Natural killer cell (primary cell): ENCODE data around the gene FARP1. TPM values are rescaled to one million over a fixed set of nuclear protein-coding genes. Genes with fewer than 3 reads are reported as not detected.

ENCODE experiments used
- ATAC-seq, 3 donors: fragments of 150-1000 bp in 2 of 3; fragments of 200-7000 bp in 1 of 3; cut with Tn5 transposase; 1 replicate in 1 of 3; 2 replicates in 2 of 3; pipeline ENCODE4 v1.10.0; 2021; ENCODE audit warnings: mild to moderate bottlenecking in 2 of 3, moderate library complexity in 2 of 3
- DNase-seq, 2 donors: peaks; one replicate each; pipeline versions ENCODE4 v3.0.0 to v3.0.0-alpha.2; 2013 to 2021; ENCODE audit warnings: mixed read lengths in 1 of 2
- H3K27ac ChIP-seq: one replicate; pipeline ENCODE4 v1.5.1; 2013; ENCODE audit warnings: mild to moderate bottlenecking, low read length
- H3K27me3 ChIP-seq: one replicate; pipeline ENCODE4 v1.6.1; 2013; ENCODE audit warnings: low read length; ENCODE audit not compliant: control insufficient read depth, insufficient read depth
- H3K36me3 ChIP-seq: one replicate; pipeline ENCODE4 v1.6.1; 2013; ENCODE audit warnings: low read length; ENCODE audit not compliant: control insufficient read depth, insufficient read depth
- H3K4me1 ChIP-seq: one replicate; pipeline ENCODE4 v1.6.1; 2013; ENCODE audit warnings: low read length; ENCODE audit not compliant: control insufficient read depth, insufficient read depth
- H3K4me3 ChIP-seq: one replicate; pipeline ENCODE4 v1.5.1; 2013; ENCODE audit warnings: low read length
- H3K9me3 ChIP-seq: one replicate; pipeline ENCODE4 v1.6.1; 2013; ENCODE audit warnings: low read length; ENCODE audit not compliant: control insufficient read depth, insufficient read depth
- H3K27ac Mint-ChIP-seq, 2 donors: one replicate each; pipeline ENCODE4 v1.8.0; 2022; ENCODE audit warnings: mild to moderate bottlenecking in 2 of 2, mixed read lengths in 2 of 2, moderate library complexity in 1 of 2
- H3K27me3 Mint-ChIP-seq, 2 donors: one replicate each; pipeline ENCODE4 v1.8.0; 2022; ENCODE audit warnings: low read depth in 2 of 2, mixed read lengths in 2 of 2
- H3K36me3 Mint-ChIP-seq: one replicate; pipeline ENCODE4 v1.8.0; 2022; ENCODE audit warnings: mixed read lengths
- H3K4me1 Mint-ChIP-seq, 2 donors: one replicate each; pipeline ENCODE4 v1.8.0; 2022; ENCODE audit warnings: mixed read lengths in 2 of 2
- H3K4me3 Mint-ChIP-seq: one replicate; pipeline ENCODE4 v1.8.0; 2022; ENCODE audit warnings: mild to moderate bottlenecking, moderate library complexity, mixed read lengths
- H3K9me3 Mint-ChIP-seq, 2 donors: one replicate each; pipeline ENCODE4 v1.8.0; 2022; ENCODE audit warnings: mixed read lengths in 2 of 2
- CTCF ChIP-seq: fragments of 200-600 bp; IDR thresholded peaks from one replicate; pipeline ENCODE4 v1.8.0; 2022; ENCODE audit warnings: antibody characterized with exemption
- WGBS: methylation state at CpG from one replicate; pipeline ENCODE4 v1.1.7; 2013; ENCODE audit warnings: missing lambda C conversion rate; ENCODE audit not compliant: insufficient coverage; 5-methylcytosine and 5-hydroxymethylcytosine counted together
- intact Hi-C: fragments of 100-400 bp; cut with micrococcal nuclease; formaldehyde crosslinking; loops from one replicate; pipeline ENCODE4 v1.14.2; 2022
- total RNA-seq, 4 donors: library from RNA; stranded (reverse); fragments of 120-200 nt in 1 of 4; gene quantifications; one replicate each; pipeline versions ENCODE4 v1.2.3 to v1.2.4, GENCODE V29; 2013 to 2022

The FARP1 gene
- total RNA-seq, 3 donors from 2014 or later (not counting 1 experiment from before 2014, with no cell fraction given), result 0.71 to 1.2 (median 1.1) TPM

DNA sequence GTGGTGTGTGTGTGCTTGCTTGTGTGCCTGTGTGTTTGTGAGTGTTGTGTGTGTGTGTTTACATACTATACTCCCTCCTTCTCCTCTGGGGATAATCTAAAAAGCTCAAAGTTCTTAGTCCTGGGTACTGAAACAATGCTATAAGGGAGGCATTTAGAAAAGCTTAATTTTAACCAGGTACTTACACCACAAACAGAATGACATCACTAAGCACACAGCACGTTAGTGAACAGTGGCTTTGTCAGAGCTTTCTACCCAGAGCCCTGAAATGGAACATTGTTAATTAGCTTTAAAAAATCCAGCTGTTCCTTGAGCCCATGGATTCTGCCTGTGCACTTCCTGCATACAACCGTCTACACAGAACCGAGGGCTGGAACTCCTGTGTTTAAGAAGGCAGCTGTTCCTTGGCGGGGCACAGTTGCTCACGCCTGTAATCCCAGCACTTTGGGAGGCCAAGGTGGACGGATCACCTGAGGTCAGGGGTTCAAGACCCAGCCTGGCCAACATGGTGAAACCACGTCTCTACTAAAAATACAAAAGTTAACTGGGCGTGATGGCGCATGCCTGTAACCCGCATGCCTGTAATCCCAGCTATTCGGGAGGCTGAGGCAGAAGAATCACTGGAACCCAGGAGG lies 103.8 kb downstream of the FARP1 start:
- WGBS, result 93% methylated on average over 11 of the region's 11 CpGs
- H3K27ac Mint-ChIP-seq, result no peak overlapping the region
- no peak overlapping the region for H3K4me3 ChIP-seq

GRCh38 chr13:98251708-98252107 lies 108.8 kb downstream of the FARP1 start:
- intact Hi-C loops, result no loop called here
- H3K4me3 ChIP-seq, result no peak overlapping the region
- ATAC-seq (no peak), DNase-seq (no peak)
- no peaks in the 10 kb centered on the region for H3K9me3 Mint-ChIP-seq
- peaks cover 0 to 7% of the 10 kb centered on the region in 2 donors for H3K27me3 Mint-ChIP-seq
- TF ChIP-seq CTCF, result no peak
- H3K27ac Mint-ChIP-seq, result no peak overlapping the region
- no peak overlapping the region for H3K4me3 Mint-ChIP-seq
- H3K27ac ChIP-seq, result no peak overlapping the region
- WGBS, result 96% methylated on average over 6 of the region's 7 CpGs
- H3K36me3 ChIP-seq, result no peaks in the 10 kb centered on the region
- no peaks in the 10 kb centered on the region for H3K27me3 ChIP-seq
- H3K4me1 ChIP-seq, result no peaks in the 10 kb centered on the region
- H3K36me3 Mint-ChIP-seq, result no peaks in the 10 kb centered on the region
- H3K4me1 Mint-ChIP-seq, result no peaks in the 10 kb centered on the region
- no peaks in the 10 kb centered on the region for H3K9me3 ChIP-seq

More for the DNA sequence above, 103.8 kb downstream of the FARP1 start:
- intact Hi-C loops, result no loop called here
- no peaks in the 10 kb centered on the region for H3K36me3 ChIP-seq
- DNase-seq, result no peak
- Mint-ChIP-seq H3K4me1 (no peaks in the 10 kb centered on the region), H3K9me3 (no peaks in the 10 kb centered on the region), H3K4me3 (no peak overlapping the region), H3K27me3 (peaks cover 0 to 4% of the 10 kb centered on the region in 2 donors), H3K36me3 (no peaks in the 10 kb centered on the region)
- no peaks in the 10 kb centered on the region for H3K9me3 ChIP-seq
- H3K4me1 ChIP-seq, result no peaks in the 10 kb centered on the region
- no peak for ATAC-seq
- TF ChIP-seq CTCF, result no peak
- H3K27ac ChIP-seq, result no peak overlapping the region
- H3K27me3 ChIP-seq, result no peaks in the 10 kb centered on the region

DNA sequence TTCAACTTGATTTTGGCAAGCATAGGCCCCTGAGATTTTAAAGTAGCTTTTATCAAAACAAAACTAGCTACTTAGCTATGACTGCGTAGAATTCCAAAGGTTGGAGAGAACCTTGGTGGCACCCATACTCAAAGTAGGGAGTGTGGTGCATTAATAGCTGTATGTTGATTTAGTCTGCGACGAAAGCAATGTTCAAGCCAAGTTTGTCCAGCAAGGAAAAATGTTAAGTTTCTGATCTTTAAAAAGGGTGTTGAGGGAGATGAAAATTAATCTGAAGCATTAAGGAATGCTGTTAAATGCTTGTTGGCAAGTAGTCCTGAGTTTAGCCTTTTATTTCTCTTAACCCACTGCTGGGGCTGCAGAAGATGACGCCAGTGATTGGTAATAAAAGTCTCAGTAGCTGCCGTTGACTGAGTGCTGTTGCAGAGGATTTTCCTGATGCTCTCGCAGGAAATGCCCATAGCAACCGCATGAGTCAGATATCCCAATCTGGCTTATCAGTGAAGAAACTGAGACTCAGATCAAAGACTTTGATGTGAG lies 110.1 kb downstream of the FARP1 start:
- Mint-ChIP-seq H3K27ac (no peak overlapping the region), H3K27me3 (peaks cover 0 to 2% of the 10 kb centered on the region in 2 donors), H3K4me1 (no peaks in the 10 kb centered on the region), H3K9me3 (no peaks in the 10 kb centered on the region), H3K4me3 (no peak overlapping the region), H3K36me3 (no peaks in the 10 kb centered on the region)
- Histone ChIP-seq H3K27me3 (no peaks in the 10 kb centered on the region), H3K4me3 (no peak overlapping the region), H3K27ac (no peak overlapping the region), H3K36me3 (no peaks in the 10 kb centered on the region), H3K4me1 (no peaks in the 10 kb centered on the region), H3K9me3 (no peaks in the 10 kb centered on the region)
- no peak for TF ChIP-seq CTCF
- no peak for DNase-seq
- intact Hi-C loops, result no loop called here
- no peak for ATAC-seq
- WGBS, result 93% methylated on average over 7 of the region's 7 CpGs

GRCh38 chr13:98253526-98253925 lies 110.6 kb downstream of the FARP1 start:
- intact Hi-C loops, result no loop called here
- no peak overlapping the region for H3K4me3 Mint-ChIP-seq
- H3K27ac Mint-ChIP-seq, result no peak overlapping the region
- Histone ChIP-seq H3K27ac (no peak overlapping the region), H3K27me3 (no peaks in the 10 kb centered on the region), H3K9me3 (no peaks in the 10 kb centered on the region), H3K4me1 (no peaks in the 10 kb centered on the region), H3K4me3 (no peak overlapping the region), H3K36me3 (no peaks in the 10 kb centered on the region)
- no peak for TF ChIP-seq CTCF
- no peaks in the 10 kb centered on the region for H3K4me1 Mint-ChIP-seq
- ATAC-seq (no peak), DNase-seq (no peak)
- 76% methylated on average over 6 of the region's 7 CpGs for WGBS
- no peaks in the 10 kb centered on the region for H3K9me3 Mint-ChIP-seq
- H3K27me3 Mint-ChIP-seq, result peaks cover 0 to 2% of the 10 kb centered on the region in 2 donors
- H3K36me3 Mint-ChIP-seq, result no peaks in the 10 kb centered on the region
